Skeletal muscle tissue (tissue), 4 donors: Measurements from ENCODE around the gene MEGF9. TPM values are rescaled to one million over a fixed set of nuclear protein-coding genes. Genes with fewer than 3 reads are reported as not detected.

ENCODE experiments used
- H3K27ac ChIP-seq: one replicate; pipeline ENCODE4 v1.7.0; 2013; ENCODE audit warnings: mild to moderate bottlenecking, low read depth, low read length, inconsistent platforms
- H3K27me3 ChIP-seq, 3 donors: one replicate each; pipeline ENCODE4 v1.7.0; 2013; ENCODE audit warnings: low read length in 3 of 3; ENCODE audit not compliant: control insufficient read depth in 3 of 3, insufficient read depth in 3 of 3
- H3K36me3 ChIP-seq, 3 donors: one replicate each; pipeline ENCODE4 v1.7.0; 2013; ENCODE audit warnings: low read length in 3 of 3; ENCODE audit not compliant: control insufficient read depth in 3 of 3, insufficient read depth in 3 of 3
- H3K4me1 ChIP-seq, 3 donors: one replicate each; pipeline ENCODE4 v1.7.0; 2013; ENCODE audit warnings: low read length in 3 of 3, mild to moderate bottlenecking in 3 of 3; ENCODE audit not compliant: control insufficient read depth in 3 of 3, insufficient read depth in 3 of 3
- H3K4me3 ChIP-seq, 3 donors: one replicate each; pipeline ENCODE4 v1.7.0; 2013; ENCODE audit warnings: low read length in 3 of 3
- H3K9ac ChIP-seq, 3 donors: one replicate each; pipeline ENCODE4 v1.7.0; 2013; ENCODE audit warnings: low read length in 3 of 3, mild to moderate bottlenecking in 3 of 3, moderate library complexity in 2 of 3, low read depth in 1 of 3
- H3K9me3 ChIP-seq, 3 donors: one replicate each; pipeline ENCODE4 v1.7.0; 2013; ENCODE audit warnings: low read length in 3 of 3; ENCODE audit not compliant: control insufficient read depth in 3 of 3
- total RNA-seq: library from RNA; depleted of rRNA; stranded (reverse); fragments of >200 nt; gene quantifications from one replicate; pipeline ENCODE4 v1.2.3, GENCODE V29; 2014
- donor health status: Osteomylitis.

Gene MEGF9
- total RNA-seq, 1 donor from 2014 or later = 6.8 TPM

DNA sequence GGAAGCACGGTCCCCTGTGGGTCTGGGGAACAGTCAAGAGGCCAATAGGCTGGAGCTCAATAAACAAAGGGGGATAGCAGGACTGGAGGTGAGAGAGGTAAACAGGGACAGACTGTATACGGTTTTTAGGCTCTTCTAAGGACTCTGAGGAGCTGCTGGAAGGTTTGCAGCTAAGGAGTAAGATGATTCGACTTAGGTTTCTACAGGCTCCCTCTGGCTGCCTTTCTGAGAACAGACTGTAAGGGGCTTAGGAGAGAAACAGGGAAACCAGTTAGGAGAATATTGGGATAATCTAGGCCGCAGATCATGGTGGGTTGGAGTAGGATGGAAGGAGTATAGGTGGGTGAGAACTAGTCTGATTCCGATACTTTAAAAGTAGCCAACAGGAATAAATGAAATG, 144.7 kb downstream of the MEGF9 start:
- H3K27ac ChIP-seq = no peak overlapping the region
- H3K27me3 ChIP-seq = no peaks in the 10 kb centered on the region
- H3K4me3 ChIP-seq = no peak overlapping the region
- peaks cover 17 to 52% (median 40%) of the 10 kb centered on the region in 3 donors for H3K36me3 ChIP-seq
- H3K9ac ChIP-seq = peak overlapping the region in 1 of 3 donors; percentile 23
- no peaks in the 10 kb centered on the region for H3K9me3 ChIP-seq
- H3K4me1 ChIP-seq = peaks cover 21 to 37% (median 23%) of the 10 kb centered on the region in 3 donors

DNA sequence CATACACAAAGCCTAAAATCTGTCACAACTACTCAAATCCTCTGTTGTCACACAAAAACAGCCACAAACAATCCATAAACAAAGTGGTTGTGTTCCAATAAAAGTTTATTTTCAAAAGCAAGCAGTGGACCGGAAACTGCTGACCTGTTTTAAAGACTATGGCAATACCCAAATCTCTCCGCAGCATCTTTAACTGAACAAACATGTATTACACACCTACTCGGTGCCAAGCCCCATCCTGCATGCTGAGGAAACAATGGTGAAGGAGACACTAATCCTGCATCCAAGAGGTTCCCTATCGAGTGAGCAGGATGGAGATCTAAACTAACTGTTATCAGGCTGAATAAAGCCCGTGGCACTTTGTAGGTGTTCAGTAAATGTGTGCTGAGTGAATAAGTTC, 145.5 kb downstream of the MEGF9 start:
- Histone ChIP-seq H3K4me1 (peaks cover 21 to 35% (median 23%) of the 10 kb centered on the region in 3 donors), H3K9me3 (no peaks in the 10 kb centered on the region), H3K36me3 (peaks cover 17 to 52% (median 40%) of the 10 kb centered on the region in 3 donors), H3K27ac (no peak overlapping the region), H3K27me3 (no peaks in the 10 kb centered on the region), H3K9ac (no peak overlapping the region), H3K4me3 (no peak overlapping the region)

DNA sequence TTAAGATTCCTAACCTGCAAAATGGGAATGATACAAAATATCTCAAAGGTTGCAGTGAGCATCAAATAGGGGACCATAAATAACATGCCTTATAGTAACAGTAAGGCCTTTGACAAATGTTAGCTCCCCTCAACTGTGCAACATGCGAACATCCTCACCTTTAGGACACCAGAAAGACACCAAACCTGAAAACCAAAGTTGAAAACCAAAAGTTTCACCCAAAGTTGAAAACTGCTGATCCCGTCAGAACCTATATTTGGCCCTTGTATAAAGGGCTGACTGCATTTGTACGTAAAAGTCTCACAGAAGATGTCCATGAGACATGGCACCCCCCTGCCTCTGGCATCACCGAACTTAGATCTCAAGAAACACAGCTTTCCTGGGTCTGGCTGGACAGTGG, 146.4 kb downstream of the MEGF9 start:
- H3K27ac ChIP-seq = no peak overlapping the region
- H3K4me3 ChIP-seq = no peak overlapping the region
- H3K4me1 ChIP-seq = peaks cover 21 to 38% (median 21%) of the 10 kb centered on the region in 3 donors
- peaks cover 17 to 52% (median 43%) of the 10 kb centered on the region in 3 donors for H3K36me3 ChIP-seq
- H3K9ac ChIP-seq = no peak overlapping the region
- H3K27me3 ChIP-seq = no peaks in the 10 kb centered on the region
- no peaks in the 10 kb centered on the region for H3K9me3 ChIP-seq

DNA sequence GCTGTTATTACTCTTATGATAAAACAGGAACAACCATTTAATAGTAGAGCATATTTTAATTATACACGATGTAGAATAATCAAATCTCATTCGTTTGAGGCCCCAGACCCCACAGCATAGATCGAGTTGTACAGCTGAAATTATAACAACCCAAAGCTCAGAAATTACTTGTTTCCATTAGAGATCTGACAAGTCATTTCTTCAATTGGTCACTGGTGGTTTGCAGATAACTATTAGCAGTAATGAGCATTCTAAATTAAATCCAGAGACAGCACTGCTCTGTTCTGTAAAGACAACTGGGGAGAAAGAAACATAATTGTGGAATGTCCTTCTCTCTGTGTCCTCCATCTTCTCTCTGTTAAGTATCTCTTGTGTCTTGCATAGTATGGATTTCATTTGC, 147.2 kb downstream of the MEGF9 start:
- Histone ChIP-seq H3K9ac (no peak overlapping the region), H3K36me3 (peaks cover 17 to 52% (median 44%) of the 10 kb centered on the region in 3 donors), H3K9me3 (no peaks in the 10 kb centered on the region), H3K27ac (no peak overlapping the region), H3K27me3 (no peaks in the 10 kb centered on the region), H3K4me1 (peaks cover 14 to 34% (median 14%) of the 10 kb centered on the region in 3 donors), H3K4me3 (no peak overlapping the region)

DNA sequence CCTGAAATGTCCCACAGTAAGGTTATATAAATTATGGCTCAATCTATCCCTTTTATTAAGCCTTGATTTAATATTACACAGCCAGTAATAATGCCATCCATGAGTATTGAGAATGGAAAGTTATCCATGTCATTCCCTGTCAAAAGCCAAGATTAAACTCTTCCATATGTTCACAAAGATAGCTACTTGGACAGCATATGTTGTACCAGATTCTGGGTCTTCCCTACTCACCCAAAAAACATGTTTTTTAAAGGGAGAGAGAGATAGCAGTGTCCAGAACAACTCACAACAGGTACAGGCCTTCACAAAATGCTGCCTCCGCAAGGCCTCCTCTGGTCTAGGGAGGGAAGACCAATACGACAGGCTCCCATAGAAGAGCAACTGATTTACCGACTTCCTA, 149.7 kb downstream of the MEGF9 start:
- Histone ChIP-seq H3K27ac (no peak overlapping the region), H3K36me3 (peaks cover 9 to 42% (median 41%) of the 10 kb centered on the region in 3 donors), H3K27me3 (no peaks in the 10 kb centered on the region), H3K9me3 (no peaks in the 10 kb centered on the region), H3K4me1 (peaks cover 0 to 18% (median 2%) of the 10 kb centered on the region in 3 donors), H3K9ac (no peak overlapping the region), H3K4me3 (no peak overlapping the region)

DNA sequence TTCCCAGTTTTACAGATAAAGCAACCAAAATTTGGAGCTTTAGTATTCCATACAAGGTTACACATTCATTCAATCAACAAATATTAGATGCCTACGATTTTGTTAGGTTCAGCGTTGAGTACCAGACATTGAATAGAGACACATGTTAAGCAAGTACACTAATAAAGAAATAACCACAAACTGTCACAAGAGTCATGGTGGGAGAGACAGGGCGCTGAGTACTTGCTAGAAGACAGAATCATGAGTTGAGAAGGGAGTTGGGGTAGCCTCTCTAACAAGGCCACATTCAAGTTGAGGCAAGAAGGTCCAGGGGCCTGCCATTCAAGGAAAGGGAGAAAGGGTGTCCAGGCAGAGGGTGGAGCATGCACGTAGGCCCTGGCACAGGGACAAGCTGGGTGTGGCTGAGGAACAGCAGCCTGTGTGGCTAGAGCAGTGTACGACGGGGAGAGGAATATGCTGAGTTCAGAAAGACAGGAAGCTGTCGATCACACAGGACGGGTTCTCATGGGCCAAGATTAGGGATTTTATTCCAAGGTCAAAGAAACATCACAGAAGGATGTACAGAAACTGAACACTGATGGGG, 151.3 kb downstream of the MEGF9 start:
- no peak overlapping the region for H3K9ac ChIP-seq
- no peak overlapping the region for H3K27ac ChIP-seq
- no peaks in the 10 kb centered on the region for H3K27me3 ChIP-seq
- no peaks in the 10 kb centered on the region for H3K9me3 ChIP-seq
- peaks cover 6 to 28% (median 26%) of the 10 kb centered on the region in 3 donors for H3K36me3 ChIP-seq
- H3K4me3 ChIP-seq = no peak overlapping the region
- peaks cover 0 to 28% (median 9%) of the 10 kb centered on the region in 3 donors for H3K4me1 ChIP-seq

DNA sequence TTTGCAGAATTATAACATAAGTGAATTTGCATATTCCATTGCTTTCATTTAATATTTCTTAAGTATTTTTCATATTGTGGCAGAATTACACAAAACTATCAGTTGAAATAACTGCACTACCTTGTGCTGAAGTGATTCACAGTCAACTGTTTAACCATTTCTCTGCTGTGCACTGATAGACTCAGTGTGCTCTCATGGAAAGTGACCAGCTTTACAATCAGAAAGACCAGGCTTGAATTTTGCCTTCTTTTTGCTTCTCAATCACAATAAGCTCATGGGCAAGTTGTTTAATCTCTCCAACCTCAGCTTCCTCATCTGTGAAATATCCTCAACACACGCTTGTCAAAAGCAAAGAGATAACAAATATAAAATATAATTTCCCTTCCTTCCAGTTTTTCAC, 152.6 kb downstream of the MEGF9 start:
- peaks cover 0 to 32% (median 11%) of the 10 kb centered on the region in 3 donors for H3K4me1 ChIP-seq

DNA sequence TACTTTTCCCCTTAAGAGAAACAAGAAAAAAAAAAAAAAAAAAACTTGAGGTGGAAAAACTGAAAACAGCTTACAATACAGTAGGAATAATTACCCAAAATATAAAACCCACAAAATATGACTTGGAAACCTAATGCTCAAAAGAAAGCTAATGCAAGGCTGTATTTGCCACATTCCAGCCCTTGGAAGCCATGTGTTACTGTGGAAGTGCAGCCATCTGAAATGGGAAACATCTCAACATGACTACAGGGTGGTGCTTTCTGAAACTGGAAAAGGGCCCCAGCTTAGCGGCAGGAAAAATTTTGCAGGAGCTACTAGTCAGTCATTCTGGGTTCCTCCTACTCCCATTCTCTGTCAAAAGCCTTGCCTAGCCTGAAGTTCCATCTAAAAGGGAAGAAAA, 154.7 kb downstream of the MEGF9 start:
- Histone ChIP-seq H3K4me3 (no peak overlapping the region), H3K9me3 (no peaks in the 10 kb centered on the region), H3K9ac (no peak overlapping the region), H3K27ac (no peak overlapping the region), H3K36me3 (peaks cover 0 to 8% (median 2%) of the 10 kb centered on the region in 3 donors), H3K4me1 (peaks cover 0 to 32% (median 11%) of the 10 kb centered on the region in 3 donors), H3K27me3 (no peaks in the 10 kb centered on the region)

More for the DNA sequence above, 152.6 kb downstream of the MEGF9 start:
- no peak overlapping the region for H3K9ac ChIP-seq
- H3K9me3 ChIP-seq = no peaks in the 10 kb centered on the region
- H3K27me3 ChIP-seq = no peaks in the 10 kb centered on the region
- H3K36me3 ChIP-seq = peaks cover 3 to 22% (median 16%) of the 10 kb centered on the region in 3 donors
- H3K4me3 ChIP-seq = no peak overlapping the region
- H3K27ac ChIP-seq = no peak overlapping the region

DNA sequence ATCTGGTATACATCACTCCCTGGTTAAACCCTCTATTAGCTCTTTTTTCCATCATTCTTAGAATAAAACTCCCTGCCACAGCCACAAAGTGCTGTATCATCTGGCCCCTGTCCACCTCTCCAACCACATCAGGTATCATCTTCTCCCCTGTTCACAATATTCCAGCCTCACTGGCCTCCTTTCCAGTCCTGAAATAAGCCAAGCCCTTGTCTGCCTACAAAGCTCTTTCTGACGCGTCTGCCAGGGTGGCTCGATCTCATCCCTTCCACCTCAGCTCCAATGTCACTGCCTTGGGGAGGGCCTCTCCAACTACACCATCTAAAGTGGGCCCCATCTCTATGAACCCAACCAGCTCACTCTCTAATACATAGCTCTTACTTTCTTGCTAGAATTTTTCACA, 155.8 kb downstream of the MEGF9 start:
- Histone ChIP-seq H3K27me3 (no peaks in the 10 kb centered on the region), H3K9ac (no peak overlapping the region), H3K9me3 (no peaks in the 10 kb centered on the region), H3K27ac (peak overlapping the region; percentile 42), H3K4me1 (peaks cover 0 to 32% (median 11%) of the 10 kb centered on the region in 3 donors), H3K36me3 (peaks cover 0 to 8% (median 2%) of the 10 kb centered on the region in 3 donors), H3K4me3 (no peak overlapping the region)

DNA sequence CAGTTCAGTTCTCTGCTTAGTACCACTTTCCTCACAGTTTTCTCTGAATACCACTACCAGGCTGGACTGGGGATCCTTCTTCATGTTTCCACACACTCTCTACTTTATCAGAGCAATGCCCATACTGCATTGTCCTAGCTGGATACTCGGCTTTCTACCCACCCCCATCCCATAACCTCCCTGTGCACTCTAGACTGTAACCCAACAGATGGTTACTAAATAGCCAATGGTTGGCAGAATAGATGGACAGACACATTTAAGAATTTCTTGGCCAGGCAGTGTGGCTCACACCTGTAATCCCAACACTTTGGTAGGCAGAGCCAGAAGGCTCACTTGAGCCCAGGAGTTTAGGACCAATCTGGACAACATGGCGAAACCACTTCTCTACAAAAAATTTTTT, 157.1 kb downstream of the MEGF9 start:
- Histone ChIP-seq H3K27ac (peak overlapping the region; percentile 8), H3K4me1 (peaks cover 0 to 23% (median 9%) of the 10 kb centered on the region in 3 donors), H3K4me3 (no peak overlapping the region), H3K9me3 (no peaks in the 10 kb centered on the region), H3K27me3 (no peaks in the 10 kb centered on the region), H3K36me3 (peaks cover 0 to 4% (median 2%) of the 10 kb centered on the region in 3 donors), H3K9ac (no peak overlapping the region)
